PFSK-1 (cell line): Measurements from ENCODE around the gene VDAC1.

ENCODE experiments used
- POLR2AphosphoS5 ChIP-seq: IDR thresholded peaks from 2 replicates; pipeline ENCODE4 v1.6.1; 2012; ENCODE audit warnings: low read depth, mild to moderate bottlenecking, control low read depth, low read length, moderate library complexity
- REST ChIP-seq, 2 experiments: IDR thresholded peaks; 2 replicates each; pipeline versions ENCODE4 v1.6.1 to v1.8.0; 2011 to 2012; ENCODE audit warnings: low read depth in 2 of 2, low read length in 2 of 2, control low read depth in 1 of 2, inconsistent platforms in 1 of 2, mild to moderate bottlenecking in 1 of 2, moderate library complexity in 1 of 2; ENCODE audit not compliant: insufficient read depth in 1 of 2
- TAF1 ChIP-seq: IDR thresholded peaks from 2 replicates; pipeline ENCODE4 v1.6.1; 2012; ENCODE audit warnings: low read length, control low read depth, borderline replicate concordance; ENCODE audit not compliant: insufficient read depth

- TF ChIP-seq REST (IDR thresholded peaks at IDR 0.05; ENCODE audit: insufficient read depth in 1 of 2, low read depth in 2 of 2, low read length in 2 of 2) (no peak), TAF1 (no peak), POLR2AphosphoS5 (no peak)
These were observed 11.4 kb downstream of the VDAC1 start for GRCh38 chr5:133993185-133993936.
